Smooth muscle cell (in vitro differentiated cells): ENCODE results near the gene NCOA7. TPM values are rescaled to one million over a fixed set of nuclear protein-coding genes. Genes with fewer than 3 reads are reported as not detected.
A peak's percentile ranks its signal among the peaks of the same experiment; 100 is the strongest.

Experiments
- DNase-seq: peaks from one replicate; lab custom pipeline; 2025; ENCODE audit not compliant: unreplicated experiment; lab: John Stamatoyannopoulos, UW
- H2AFZ ChIP-seq: fragments of 200-600 bp; sonication (generic); 2 replicates; pipeline ENCODE4 v1.6.0; 2016; ENCODE audit warnings: antibody characterized with exemption, low read depth, mild to moderate bottlenecking
- H3F3A ChIP-seq: fragments of 200-600 bp; sonication (generic); 2 replicates; pipeline ENCODE4 v1.6.0; 2017; ENCODE audit warnings: antibody characterized with exemption, low read depth
- H3K27ac ChIP-seq: fragments of 200-600 bp; sonication (generic); 2 replicates; pipeline ENCODE4 v1.5.1; 2016; ENCODE audit warnings: low read depth, mild to moderate bottlenecking
- H3K27me3 ChIP-seq: fragments of 200-600 bp; sonication (generic); 2 replicates; pipeline ENCODE4 v1.6.1; 2016; ENCODE audit warnings: low read depth, mild to moderate bottlenecking
- H3K36me3 ChIP-seq: fragments of 200-600 bp; sonication (generic); 2 replicates; pipeline ENCODE4 v1.5.1; 2016; ENCODE audit warnings: low read depth
- H3K4me1 ChIP-seq: fragments of 200-600 bp; sonication (generic); 2 replicates; pipeline ENCODE4 v1.5.1; 2016; ENCODE audit warnings: low read depth
- H3K4me2 ChIP-seq: fragments of 200-600 bp; sonication (generic); 2 replicates; pipeline ENCODE4 v1.6.0; 2016; ENCODE audit warnings: mild to moderate bottlenecking
- H3K4me3 ChIP-seq: fragments of 200-600 bp; sonication (generic); 2 replicates; pipeline ENCODE4 v1.5.1; 2016; ENCODE audit warnings: mild to moderate bottlenecking
- H3K79me2 ChIP-seq: fragments of 200-600 bp; sonication (generic); 2 replicates; pipeline ENCODE4 v1.6.0; 2016; ENCODE audit warnings: low read depth, mild to moderate bottlenecking
- H3K9ac ChIP-seq: fragments of 200-600 bp; sonication (generic); 2 replicates; pipeline ENCODE4 v1.6.0; 2016; ENCODE audit warnings: low read depth
- H3K9me3 ChIP-seq: fragments of 200-600 bp; sonication (generic); replicated peaks from 2 replicates; pipeline ENCODE4 v1.5.1; 2016; ENCODE audit warnings: low read depth
- H4K20me1 ChIP-seq: fragments of 200-600 bp; sonication (generic); 2 replicates; pipeline ENCODE4 v1.6.0; 2016; ENCODE audit warnings: low read depth
- CTCF ChIP-seq: fragments of 200-600 bp; sonication (generic); IDR thresholded peaks from 2 replicates; pipeline ENCODE4 v1.5.1; 2017; ENCODE audit warnings: borderline replicate concordance, mild to moderate bottlenecking, antibody characterized with exemption; ENCODE audit not compliant: insufficient read depth, poor library complexity, severe bottlenecking
- WGBS: methylation state at CpG from one replicate; pipeline ENCODE4 v1.1.7; 2016; ENCODE audit warnings: low lambda C conversion rate; 5-methylcytosine and 5-hydroxymethylcytosine counted together
- polyA plus RNA-seq: library from polyadenylated mRNA; unstranded; fragments of >200 nt; fragmentation: Nextera tagmentation; extraction: Ambion mirVana; gene quantifications from 2 replicates; pipeline ENCODE4 v1.2.1, GENCODE V29; 2016
- total RNA-seq: library from RNA; depleted of rRNA; stranded (reverse); fragments of >200 nt; gene quantifications from 2 replicates; pipeline ENCODE4 v1.2.3, GENCODE V29; 2014

NCOA7 gene
- total and polyA plus RNA-seq, 2 experiments from 2014 or later, result 38.1 to 44.0 TPM

GRCh38 chr6:125943528-125944433, 153.0 kb downstream of the NCOA7 start:
- no peak overlapping the region for H3K4me3 ChIP-seq
- peak overlapping the region; percentile 46 for H3K9ac ChIP-seq
- no peaks in the 10 kb centered on the region for H3K9me3 ChIP-seq
- 68% methylated on average over 4 of the region's 4 CpGs for WGBS
- H2AFZ ChIP-seq, result peak overlapping the region; percentile 67
- peak overlapping the region; percentile 94 for H3K27ac ChIP-seq
- H3K4me2 ChIP-seq, result peak overlapping the region; percentile 69
- no peak for DNase-seq
- H3K27me3 ChIP-seq, result no peaks in the 10 kb centered on the region
- no peaks in the 10 kb centered on the region for H4K20me1 ChIP-seq
- H3K36me3 ChIP-seq, result no peaks in the 10 kb centered on the region
- no peak for TF ChIP-seq CTCF
- no peaks in the 10 kb centered on the region for H3K79me2 ChIP-seq
- H3F3A ChIP-seq, result peaks cover 50% of the 10 kb centered on the region
- peaks cover 34% of the 10 kb centered on the region for H3K4me1 ChIP-seq

- 10% methylated on average over 5 of the region's 5 CpGs for WGBS
- H3K4me1 ChIP-seq, result peaks cover 34% of the 10 kb centered on the region
- H2AFZ ChIP-seq, result peak overlapping the region; percentile 67
- H3K4me2 ChIP-seq, result peak overlapping the region; percentile 69
- H3K27me3 ChIP-seq, result no peaks in the 10 kb centered on the region
- no peaks in the 10 kb centered on the region for H4K20me1 ChIP-seq
- peak overlapping the region; percentile 94 for H3K27ac ChIP-seq
- H3K4me3 ChIP-seq, result no peak overlapping the region
- DNase-seq, result no peak
- peak overlapping the region; percentile 46 for H3K9ac ChIP-seq
- peaks cover 50% of the 10 kb centered on the region for H3F3A ChIP-seq
- H3K9me3 ChIP-seq, result no peaks in the 10 kb centered on the region
- H3K36me3 ChIP-seq, result no peaks in the 10 kb centered on the region
- TF ChIP-seq CTCF, result no peak
- no peaks in the 10 kb centered on the region for H3K79me2 ChIP-seq
These were observed 153.7 kb downstream of the NCOA7 start for GRCh38 chr6:125944434-125944816.

- Histone ChIP-seq H3K79me2 (no peaks in the 10 kb centered on the region), H3K27me3 (no peaks in the 10 kb centered on the region), H3K9me3 (no peaks in the 10 kb centered on the region), H3F3A (peaks cover 50% of the 10 kb centered on the region), H3K9ac (peak overlapping the region; percentile 46), H4K20me1 (no peaks in the 10 kb centered on the region), H3K4me2 (peak overlapping the region; percentile 69), H2AFZ (no peak overlapping the region), H3K36me3 (no peaks in the 10 kb centered on the region), H3K4me3 (no peak overlapping the region), H3K4me1 (peaks cover 34% of the 10 kb centered on the region), H3K27ac (peak overlapping the region; percentile 94)
- no peak for TF ChIP-seq CTCF
- 95% methylated on average over 1 of the region's 1 CpG for WGBS
- no peak for DNase-seq
These were observed 154.1 kb downstream of the NCOA7 start for GRCh38 chr6:125944896-125945295.
